Glutamatergic neuron (in vitro differentiated cells): ENCODE results near the gene MCUB. TPM values are rescaled to one million over a fixed set of nuclear protein-coding genes. Genes with fewer than 3 reads are reported as not detected.

ENCODE experiments used
- DNase-seq: peaks from one replicate; pipeline ENCODE4 v3.0.0; 2022
- H3K27ac Mint-ChIP-seq: one replicate; pipeline ENCODE4 v1.8.0; 2020; ENCODE audit warnings: mild to moderate bottlenecking, mixed read lengths, inconsistent platforms; ENCODE audit not compliant: unreplicated experiment
- H3K27me3 Mint-ChIP-seq: one replicate; pipeline ENCODE4 v1.8.0; 2020; ENCODE audit warnings: mild to moderate bottlenecking, moderate library complexity, mixed read lengths, inconsistent platforms; ENCODE audit not compliant: unreplicated experiment
- H3K36me3 Mint-ChIP-seq: one replicate; pipeline ENCODE4 v1.8.0; 2020; ENCODE audit warnings: mild to moderate bottlenecking, mixed read lengths, inconsistent platforms; ENCODE audit not compliant: unreplicated experiment
- H3K4me1 Mint-ChIP-seq: one replicate; pipeline ENCODE4 v1.8.0; 2020; ENCODE audit warnings: mild to moderate bottlenecking, low read depth, mixed read lengths, inconsistent platforms; ENCODE audit not compliant: unreplicated experiment
- H3K4me3 Mint-ChIP-seq: one replicate; pipeline ENCODE4 v1.8.0; 2020; ENCODE audit warnings: mild to moderate bottlenecking, mixed read lengths, inconsistent platforms; ENCODE audit not compliant: unreplicated experiment
- H3K9me3 Mint-ChIP-seq: one replicate; pipeline ENCODE4 v1.8.0; 2020; ENCODE audit warnings: mild to moderate bottlenecking, moderate library complexity, mixed read lengths, inconsistent platforms; ENCODE audit not compliant: unreplicated experiment
- CTCF ChIP-seq: fragments of 200-600 bp; sonication (generic); IDR thresholded peaks from one replicate; pipeline ENCODE4 v1.5.0; 2021; ENCODE audit not compliant: partially characterized antibody, unreplicated experiment
- total RNA-seq: library from RNA; stranded (reverse); fragmentation: NEBNext Ultra II Directional; extraction: Animal tissue kit (Norgen Biotek cat#: 25700); gene quantifications from one replicate; pipeline ENCODE4 v1.2.1, GENCODE V29; 2021; ENCODE audit not compliant: unreplicated experiment

The MCUB gene
- total RNA-seq, 1 donor from 2014 or later, result 9.7 TPM

GRCh38 chr4:109658871-109659410, 98.9 kb downstream of the MCUB start:
- no peak for TF ChIP-seq CTCF
- DNase-seq, result no peak
- Mint-ChIP-seq H3K9me3 (no peaks in the 10 kb centered on the region), H3K4me3 (no peak overlapping the region), H3K27ac (no peak overlapping the region), H3K27me3 (no peaks in the 10 kb centered on the region), H3K36me3 (no peaks in the 10 kb centered on the region), H3K4me1 (no peaks in the 10 kb centered on the region)

GRCh38 chr4:109662116-109662515, 102.1 kb downstream of the MCUB start:
- no peak for TF ChIP-seq CTCF
- Mint-ChIP-seq H3K9me3 (no peaks in the 10 kb centered on the region), H3K36me3 (no peaks in the 10 kb centered on the region), H3K27ac (no peak overlapping the region), H3K27me3 (no peaks in the 10 kb centered on the region), H3K4me3 (no peak overlapping the region), H3K4me1 (no peaks in the 10 kb centered on the region)
- DNase-seq, result no peak

GRCh38 chr4:109662771-109663170, 102.7 kb downstream of the MCUB start:
- Mint-ChIP-seq H3K27me3 (no peaks in the 10 kb centered on the region), H3K4me3 (no peak overlapping the region), H3K4me1 (no peaks in the 10 kb centered on the region), H3K9me3 (no peaks in the 10 kb centered on the region), H3K27ac (no peak overlapping the region), H3K36me3 (no peaks in the 10 kb centered on the region)
- DNase-seq, result no peak
- no peak for TF ChIP-seq CTCF

- H3K9me3 Mint-ChIP-seq, result no peaks in the 10 kb centered on the region
- peaks cover 3% of the 10 kb centered on the region for H3K36me3 Mint-ChIP-seq
- DNase-seq, result no peak
- no peak overlapping the region for H3K4me3 Mint-ChIP-seq
- TF ChIP-seq CTCF, result no peak
- no peaks in the 10 kb centered on the region for H3K4me1 Mint-ChIP-seq
- H3K27ac Mint-ChIP-seq, result no peak overlapping the region
- no peaks in the 10 kb centered on the region for H3K27me3 Mint-ChIP-seq
Measured at GRCh38 chr4:109665783-109666485, 105.9 kb downstream of the MCUB start.

GRCh38 chr4:109671350-109671749, 111.3 kb downstream of the MCUB start:
- H3K27ac Mint-ChIP-seq, result no peak overlapping the region
- no peaks in the 10 kb centered on the region for H3K9me3 Mint-ChIP-seq
- H3K4me3 Mint-ChIP-seq, result no peak overlapping the region
- no peak for TF ChIP-seq CTCF
- H3K27me3 Mint-ChIP-seq, result no peaks in the 10 kb centered on the region
- no peak for DNase-seq
- H3K36me3 Mint-ChIP-seq, result peaks cover 11% of the 10 kb centered on the region
- no peaks in the 10 kb centered on the region for H3K4me1 Mint-ChIP-seq
